H9 (cell line): ENCODE results near the gene SUN1. TPM values are rescaled to one million over a fixed set of nuclear protein-coding genes. Genes with fewer than 3 reads are reported as not detected.

Experiments used
- DNase-seq: peaks from one replicate; pipeline ENCODE4 v3.0.0-alpha.2; 2017
- H2AFZ ChIP-seq: one replicate; pipeline ENCODE4 v1.6.1; 2013; ENCODE audit warnings: mild to moderate bottlenecking, low read length, control low read depth, moderate library complexity
- H2AK5ac ChIP-seq: 2 replicates; pipeline ENCODE4 v1.6.1; 2013; ENCODE audit warnings: low read length, control low read depth, mixed read lengths; ENCODE audit not compliant: insufficient read length
- H2BK120ac ChIP-seq: one replicate; pipeline ENCODE4 v1.6.1; 2013; ENCODE audit warnings: low read depth, mild to moderate bottlenecking, low read length, control low read depth, inconsistent platforms; ENCODE audit not compliant: poor library complexity, severe bottlenecking
- H2BK12ac ChIP-seq: 2 replicates; pipeline ENCODE4 v1.6.1; 2013; ENCODE audit warnings: low read length, control low read depth, mixed read lengths, low read depth; ENCODE audit not compliant: insufficient read length
- H2BK15ac ChIP-seq: 2 replicates; pipeline ENCODE4 v1.6.1; 2013; ENCODE audit warnings: low read depth, low read length, control low read depth
- H2BK20ac ChIP-seq: one replicate; pipeline ENCODE4 v1.6.1; 2013; ENCODE audit warnings: low read depth, mild to moderate bottlenecking, low read length, control low read depth, inconsistent platforms; ENCODE audit not compliant: poor library complexity, severe bottlenecking
- H2BK5ac ChIP-seq: 2 replicates; pipeline ENCODE4 v1.6.1; 2013; ENCODE audit warnings: low read length, control low read depth, mixed read lengths; ENCODE audit not compliant: insufficient read length
- H3K14ac ChIP-seq: 2 replicates; pipeline ENCODE4 v1.6.1; 2013; ENCODE audit warnings: low read length, control low read depth; ENCODE audit not compliant: insufficient read depth
- H3K18ac ChIP-seq: 2 replicates; pipeline ENCODE4 v1.6.1; 2013; ENCODE audit warnings: low read depth, mild to moderate bottlenecking, mixed read lengths, low read length, control low read depth; ENCODE audit not compliant: insufficient read length
- H3K23ac ChIP-seq: 2 replicates; pipeline ENCODE4 v1.6.1; 2013; ENCODE audit warnings: low read length, control low read depth, mixed read lengths, low read depth; ENCODE audit not compliant: insufficient read length
- H3K23me2 ChIP-seq: 2 replicates; pipeline ENCODE4 v1.6.1; 2013; ENCODE audit warnings: low read depth, mild to moderate bottlenecking, mixed read lengths, low read length, control low read depth; ENCODE audit not compliant: insufficient read length, poor library complexity, severe bottlenecking
- H3K27ac ChIP-seq: 2 replicates; pipeline ENCODE4 v1.5.1; 2013; ENCODE audit warnings: low read length, control low read depth, mixed read lengths, low read depth; ENCODE audit not compliant: insufficient read length
- H3K27me3 ChIP-seq: 2 replicates; pipeline ENCODE4 v1.6.1; 2013; ENCODE audit warnings: low read length, control low read depth, inconsistent platforms; ENCODE audit not compliant: insufficient read depth
- H3K4ac ChIP-seq: 2 replicates; pipeline ENCODE4 v1.6.1; 2013; ENCODE audit warnings: low read depth, mild to moderate bottlenecking, control low read depth, inconsistent platforms, low read length, moderate library complexity
- H3K4me1 ChIP-seq: 2 replicates; pipeline ENCODE4 v1.6.1; 2013; ENCODE audit warnings: low read length, control low read depth, inconsistent platforms; ENCODE audit not compliant: insufficient read depth
- H3K4me2 ChIP-seq: 2 replicates; pipeline ENCODE4 v1.6.1; 2013; ENCODE audit warnings: low read length, control low read depth, mixed read lengths; ENCODE audit not compliant: insufficient read length, insufficient read depth
- H3K56ac ChIP-seq: 2 replicates; pipeline ENCODE4 v1.6.1; 2013; ENCODE audit warnings: low read depth, mild to moderate bottlenecking, mixed read lengths, low read length, control low read depth; ENCODE audit not compliant: insufficient read length
- H3K79me1 ChIP-seq: 2 replicates; pipeline ENCODE4 v1.6.1; 2013; ENCODE audit warnings: low read depth, mild to moderate bottlenecking, moderate library complexity, low read length, control low read depth, inconsistent platforms; ENCODE audit not compliant: insufficient read depth, poor library complexity, severe bottlenecking
- H3K79me2 ChIP-seq: 2 replicates; pipeline ENCODE4 v1.6.1; 2013; ENCODE audit warnings: low read length, control low read depth, inconsistent platforms; ENCODE audit not compliant: insufficient read depth
- H3K9ac ChIP-seq: 2 replicates; pipeline ENCODE4 v1.6.1; 2013; ENCODE audit warnings: low read length, control low read depth, mixed read lengths; ENCODE audit not compliant: insufficient read length; ENCODE audit errors: extremely low read depth
- H3K9me3 ChIP-seq: one replicate; pipeline ENCODE4 v1.6.1; 2013; ENCODE audit warnings: low read depth, low read length, inconsistent platforms; ENCODE audit not compliant: control insufficient read depth
- H3T11ph ChIP-seq: one replicate; pipeline ENCODE4 v1.6.1; 2013; ENCODE audit warnings: mild to moderate bottlenecking, low read length, control low read depth, inconsistent platforms
- H4K20me1 ChIP-seq: one replicate; pipeline ENCODE4 v1.6.1; 2013; ENCODE audit not compliant: control insufficient read depth, insufficient read length, insufficient read depth
- H4K5ac ChIP-seq: 2 replicates; pipeline ENCODE4 v1.6.1; 2013; ENCODE audit warnings: low read depth, mild to moderate bottlenecking, mixed read lengths, low read length, control low read depth; ENCODE audit not compliant: insufficient read length
- H4K8ac ChIP-seq: replicated peaks from 2 replicates; pipeline ENCODE4 v1.6.1; 2013; ENCODE audit warnings: low read length, control low read depth, mixed read lengths, low read depth; ENCODE audit not compliant: insufficient read length
- H4K91ac ChIP-seq: 2 replicates; pipeline ENCODE4 v1.6.1; 2013; ENCODE audit warnings: low read depth, mild to moderate bottlenecking, moderate library complexity, mixed read lengths, low read length, control low read depth; ENCODE audit not compliant: insufficient read length
- H3K27ac Mint-ChIP-seq, 3 experiments: 2 replicates in 2 of 3; 3 replicates in 1 of 3; pipeline ENCODE4 v1.8.0; 2020 to 2021; ENCODE audit warnings: mixed read lengths in 3 of 3, mild to moderate bottlenecking in 1 of 3, moderate library complexity in 1 of 3
- H3K27me3 Mint-ChIP-seq: 2 replicates; pipeline ENCODE4 v1.8.0; 2021; ENCODE audit warnings: low read depth, mild to moderate bottlenecking, moderate library complexity, mixed read lengths
- H3K36me3 Mint-ChIP-seq, 3 experiments: 2 replicates in 2 of 3; 3 replicates in 1 of 3; pipeline ENCODE4 v1.8.0; 2020 to 2021; ENCODE audit warnings: low read depth in 3 of 3, mixed read lengths in 3 of 3; ENCODE audit not compliant: insufficient read depth in 1 of 3
- H3K4me1 Mint-ChIP-seq, 2 experiments: 2 replicates each; pipeline ENCODE4 v1.8.0; 2020; ENCODE audit warnings: mixed read lengths in 2 of 2
- H3K4me3 Mint-ChIP-seq, 2 experiments: 2 replicates in 1 of 2; 3 replicates in 1 of 2; pipeline ENCODE4 v1.8.0; 2020 to 2021; ENCODE audit warnings: mild to moderate bottlenecking in 2 of 2, mixed read lengths in 2 of 2, moderate library complexity in 1 of 2
- H3K9me3 Mint-ChIP-seq, 2 experiments: 2 replicates in 1 of 2; 3 replicates in 1 of 2; pipeline ENCODE4 v1.8.0; 2020; ENCODE audit warnings: mild to moderate bottlenecking in 2 of 2, mixed read lengths in 2 of 2, moderate library complexity in 1 of 2
- CTCF ChIP-seq: fragments of 200-600 bp; sonication (generic); conservative IDR thresholded peaks from 3 replicates; pipeline ENCODE4 v1.8.0; 2021; ENCODE audit warnings: antibody characterized with exemption, mild to moderate bottlenecking
- WGBS: extraction: QIAGEN DNeasy Blood & Tissue Kit; methylation state at CpG from one replicate; pipeline ENCODE4 v1.1.7; 2013; ENCODE audit warnings: missing lambda C conversion rate, low lambda C conversion rate, mixed read lengths; ENCODE audit not compliant: insufficient read length; ENCODE audit errors: extremely low coverage; 5-methylcytosine and 5-hydroxymethylcytosine counted together
- total RNA-seq: library from RNA; stranded (reverse); gene quantifications from 2 replicates; pipeline ENCODE4 v1.2.1, GENCODE V29; 2021

The SUN1 gene
- total RNA-seq, 1 experiment from 2014 or later: 118 TPM

- Histone ChIP-seq H3K9me3 (no peaks in the 10 kb centered on the region), H3K79me1 (no peaks in the 10 kb centered on the region), H4K91ac (no peak overlapping the region), H2BK20ac (no peak overlapping the region), H2BK5ac (no peak overlapping the region), H3T11ph (no peak overlapping the region), H3K23ac (no peak overlapping the region), H4K5ac (no peak overlapping the region), H4K8ac (no peak overlapping the region), H3K9ac (no peak overlapping the region), H3K4ac (no peak overlapping the region), H2AFZ (no peak overlapping the region), H2BK12ac (no peak overlapping the region), H4K20me1 (peaks cover 3% of the 10 kb centered on the region), H2BK120ac (no peak overlapping the region), H3K56ac (no peak overlapping the region), H3K27ac (no peak overlapping the region), H3K23me2 (peaks cover 3% of the 10 kb centered on the region), H2BK15ac (no peak overlapping the region), H3K4me2 (no peak overlapping the region), H3K4me1 (no peaks in the 10 kb centered on the region), H3K14ac (no peak overlapping the region), H2AK5ac (no peak overlapping the region), H3K79me2 (no peaks in the 10 kb centered on the region), H3K27me3 (no peaks in the 10 kb centered on the region), H3K18ac (no peak overlapping the region)
- Mint-ChIP-seq H3K9me3 (no peaks in the 10 kb centered on the region; a peak in 1 of 5 replicates), H3K27ac (no peak overlapping the region; a peak in 1 of 7 replicates), H3K4me3 (no peak overlapping the region), H3K4me1 (no peaks in the 10 kb centered on the region), H3K27me3 (no peaks in the 10 kb centered on the region), H3K36me3 (peaks cover 42 to 86% (median 85%) of the 10 kb centered on the region in 3 experiments)
- no peak for TF ChIP-seq CTCF
- no CpG with 5 or more reads among the region's 32 CpGs for WGBS
- no peak for DNase-seq
Measured at GRCh38 chr7:854118-854775, 22.0 kb downstream of the SUN1 start.
